NCI-H2081 treated with DMSO at 0.1 percent for 48 hours (cell line): ENCODE results near the gene C19orf73.
A peak's percentile ranks its signal among the peaks of the same experiment; 100 is the strongest.

Source experiments
- DNase-seq: peaks from one replicate; lab custom pipeline; 2025; lab: John Stamatoyannopoulos, UW

Gene C19orf73

GRCh38 chr19:49118565-49119410, at the start of gene C19orf73:
Gene C19orf73, minus strand, starts transcription at chr19:49119143. Its CDS starts 121 bp downstream, at chr19:49119022.
- peak; percentile 71 for DNase-seq

- no peak for DNase-seq
Measured at GRCh38 chr19:49168421-49168820, 49.5 kb upstream of the C19orf73 start.

GRCh38 chr19:49167857-49168409, 49.0 kb upstream of the C19orf73 start:
- no peak for DNase-seq

GRCh38 chr19:49165865-49166301, 46.9 kb upstream of the C19orf73 start:
- DNase-seq, result no peak

GRCh38 chr19:49165111-49165750, 46.3 kb upstream of the C19orf73 start:
- no peak for DNase-seq

GRCh38 chr19:49161987-49162386, 43.0 kb upstream of the C19orf73 start:
- no peak for DNase-seq

GRCh38 chr19:49160450-49161189, 41.7 kb upstream of the C19orf73 start:
- DNase-seq, result no peak

- no peak for DNase-seq
Measured at GRCh38 chr19:49157445-49158224, 38.7 kb upstream of the C19orf73 start, which contains the start of gene TRPM4. Gene TRPM4, plus strand, starts transcription at chr19:49157792. Its CDS starts 75 bp downstream, at chr19:49157867.

- DNase-seq, result no peak
Measured at GRCh38 chr19:49155820-49156346, 36.9 kb upstream of the C19orf73 start.

GRCh38 chr19:49155005-49155819, 36.3 kb upstream of the C19orf73 start, which contains the start of gene HRC:
Gene HRC, minus strand, starts transcription at chr19:49155396. Its CDS starts 159 bp downstream, at chr19:49155237.
- no peak for DNase-seq

GRCh38 chr19:49154279-49154678, 35.3 kb upstream of the C19orf73 start:
- no peak for DNase-seq

- no peak for DNase-seq
Measured at GRCh38 chr19:49153167-49153809, 34.3 kb upstream of the C19orf73 start.

GRCh38 chr19:49152119-49152550, 33.2 kb upstream of the C19orf73 start:
- DNase-seq, result no peak

GRCh38 chr19:49151267-49152118, 32.5 kb upstream of the C19orf73 start:
- no peak for DNase-seq

GRCh38 chr19:49150944-49151243, 32.0 kb upstream of the C19orf73 start:
- DNase-seq, result no peak

GRCh38 chr19:49150106-49150943, 31.4 kb upstream of the C19orf73 start:
- DNase-seq, result peak; percentile 37

- no peak for DNase-seq
Measured at GRCh38 chr19:49149652-49150105, 30.7 kb upstream of the C19orf73 start.
